ENCODE results near the gene HOXA10. TPM values are rescaled to one million over a fixed set of nuclear protein-coding genes. Genes with fewer than 3 reads are reported as not detected.

The HOXA10 gene
- total and polyA plus RNA-seq, 2 experiments from 2014 or later: 7.7 to 15.1 TPM

DNA sequence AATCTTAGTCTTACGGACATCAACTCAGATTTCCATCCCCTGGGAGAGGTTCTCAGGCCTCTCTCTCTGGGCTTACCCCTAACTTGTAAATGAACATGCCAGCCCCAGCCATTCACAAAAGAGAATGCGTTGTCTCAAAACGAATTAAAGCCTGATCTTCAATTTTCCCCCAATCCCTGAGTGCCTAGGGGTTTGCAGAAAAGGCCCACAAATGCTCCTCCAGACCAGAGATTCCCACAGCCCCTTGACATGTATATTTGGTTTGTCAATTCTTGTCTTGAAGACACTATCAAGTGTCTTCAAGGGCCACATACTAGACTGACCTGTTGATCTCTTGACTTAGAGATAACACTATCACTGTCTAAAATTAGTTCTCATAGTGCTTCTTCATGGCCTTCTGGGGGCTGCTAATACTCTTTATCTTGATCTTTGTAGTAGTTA, 37.7 kb upstream of the HOXA10 start:
- Histone ChIP-seq H2AFZ (no peak overlapping the region), H3K9me2 (replicated peaks; ENCODE audit: insufficient read depth) (no peaks in the 10 kb centered on the region), H3K36me3 (replicated peaks; ENCODE audit: insufficient read depth, low read depth) (no peaks in the 10 kb centered on the region), H3K9me3 (ENCODE audit: low read depth) (no peaks in the 10 kb centered on the region), H3K4me3 (no peak overlapping the region), H3K4me2 (no peak overlapping the region), H3K27me3 (peaks cover 78% of the 10 kb centered on the region), H3K4me1 (ENCODE audit: insufficient read depth) (peaks cover 42% of the 10 kb centered on the region), H3K27ac (peak overlapping the region; percentile 82), H4K20me1 (ENCODE audit: insufficient read depth, poor library complexity, severe bottlenecking) (no peaks in the 10 kb centered on the region), H3K79me2 (peaks cover 14% of the 10 kb centered on the region)
- DNase-seq (ENCODE audit: low spot score): no peak
- TF ChIP-seq EZH2 (IDR thresholded peaks at IDR 0.05; ENCODE audit: borderline replicate concordance): no peak
- TF ChIP-seq, protein P1, sequence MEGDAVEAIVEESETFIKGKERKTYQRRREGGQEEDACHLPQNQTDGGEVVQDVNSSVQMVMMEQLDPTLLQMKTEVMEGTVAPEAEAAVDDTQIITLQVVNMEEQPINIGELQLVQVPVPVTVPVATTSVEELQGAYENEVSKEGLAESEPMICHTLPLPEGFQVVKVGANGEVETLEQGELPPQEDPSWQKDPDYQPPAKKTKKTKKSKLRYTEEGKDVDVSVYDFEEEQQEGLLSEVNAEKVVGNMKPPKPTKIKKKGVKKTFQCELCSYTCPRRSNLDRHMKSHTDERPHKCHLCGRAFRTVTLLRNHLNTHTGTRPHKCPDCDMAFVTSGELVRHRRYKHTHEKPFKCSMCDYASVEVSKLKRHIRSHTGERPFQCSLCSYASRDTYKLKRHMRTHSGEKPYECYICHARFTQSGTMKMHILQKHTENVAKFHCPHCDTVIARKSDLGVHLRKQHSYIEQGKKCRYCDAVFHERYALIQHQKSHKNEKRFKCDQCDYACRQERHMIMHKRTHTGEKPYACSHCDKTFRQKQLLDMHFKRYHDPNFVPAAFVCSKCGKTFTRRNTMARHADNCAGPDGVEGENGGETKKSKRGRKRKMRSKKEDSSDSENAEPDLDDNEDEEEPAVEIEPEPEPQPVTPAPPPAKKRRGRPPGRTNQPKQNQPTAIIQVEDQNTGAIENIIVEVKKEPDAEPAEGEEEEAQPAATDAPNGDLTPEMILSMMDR (IDR thresholded peaks at IDR 0.05; ENCODE audit: poor library complexity): no peak
- no peak for TF ChIP-seq EZH2phosphoT487 (IDR thresholded peaks at IDR 0.05; ENCODE audit: low read depth, severe bottlenecking, unreplicated experiment)
- 68% methylated on average over 3 of the region's 3 CpGs for WGBS (ENCODE audit: low lambda C conversion rate, missing lambda C conversion rate)

DNA sequence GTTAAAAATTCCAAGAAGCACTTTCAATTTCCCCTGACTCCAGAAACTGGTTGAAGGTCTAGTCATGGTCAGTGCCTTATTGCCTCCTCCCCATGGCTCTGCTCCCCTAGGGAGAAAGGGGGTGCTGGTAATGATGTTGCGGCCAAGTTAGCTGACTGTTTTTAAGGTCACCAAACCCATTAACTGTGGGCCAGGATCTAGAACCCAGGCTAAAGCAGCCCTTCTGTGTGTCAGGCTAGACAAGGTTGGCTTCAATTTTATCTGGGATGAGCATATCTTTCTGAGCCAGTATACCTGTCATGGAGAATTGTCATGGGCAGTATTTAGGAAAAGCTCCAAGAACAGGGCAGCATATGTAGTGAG, 36.9 kb upstream of the HOXA10 start:
- H3K79me2 ChIP-seq: peaks cover 20% of the 10 kb centered on the region
- no peaks in the 10 kb centered on the region for H3K9me3 ChIP-seq (ENCODE audit: low read depth)
- peaks cover 80% of the 10 kb centered on the region for H3K27me3 ChIP-seq
- H3K9me2 ChIP-seq (replicated peaks; ENCODE audit: insufficient read depth): no peaks in the 10 kb centered on the region
- H3K27ac ChIP-seq: peak overlapping the region; percentile 55
- H3K4me1 ChIP-seq (ENCODE audit: insufficient read depth): peaks cover 37% of the 10 kb centered on the region
- peak overlapping the region; percentile 69 for H3K4me2 ChIP-seq
- no peaks in the 10 kb centered on the region for H4K20me1 ChIP-seq (ENCODE audit: insufficient read depth, poor library complexity, severe bottlenecking)
- DNase-seq (ENCODE audit: low spot score): no peak
- peak; percentile 3 for TF ChIP-seq EZH2 (IDR thresholded peaks at IDR 0.05; ENCODE audit: borderline replicate concordance)
- TF ChIP-seq EZH2phosphoT487 (IDR thresholded peaks at IDR 0.05; ENCODE audit: low read depth, severe bottlenecking, unreplicated experiment): no peak
- TF ChIP-seq, protein P1 (IDR thresholded peaks at IDR 0.05; ENCODE audit: poor library complexity): no peak
- no peaks in the 10 kb centered on the region for H3K36me3 ChIP-seq (replicated peaks; ENCODE audit: insufficient read depth, low read depth)
- no peak overlapping the region for H3K4me3 ChIP-seq
- WGBS (ENCODE audit: low lambda C conversion rate, missing lambda C conversion rate): 95% methylated on average over 1 of the region's 1 CpG
- H2AFZ ChIP-seq: no peak overlapping the region

DNA sequence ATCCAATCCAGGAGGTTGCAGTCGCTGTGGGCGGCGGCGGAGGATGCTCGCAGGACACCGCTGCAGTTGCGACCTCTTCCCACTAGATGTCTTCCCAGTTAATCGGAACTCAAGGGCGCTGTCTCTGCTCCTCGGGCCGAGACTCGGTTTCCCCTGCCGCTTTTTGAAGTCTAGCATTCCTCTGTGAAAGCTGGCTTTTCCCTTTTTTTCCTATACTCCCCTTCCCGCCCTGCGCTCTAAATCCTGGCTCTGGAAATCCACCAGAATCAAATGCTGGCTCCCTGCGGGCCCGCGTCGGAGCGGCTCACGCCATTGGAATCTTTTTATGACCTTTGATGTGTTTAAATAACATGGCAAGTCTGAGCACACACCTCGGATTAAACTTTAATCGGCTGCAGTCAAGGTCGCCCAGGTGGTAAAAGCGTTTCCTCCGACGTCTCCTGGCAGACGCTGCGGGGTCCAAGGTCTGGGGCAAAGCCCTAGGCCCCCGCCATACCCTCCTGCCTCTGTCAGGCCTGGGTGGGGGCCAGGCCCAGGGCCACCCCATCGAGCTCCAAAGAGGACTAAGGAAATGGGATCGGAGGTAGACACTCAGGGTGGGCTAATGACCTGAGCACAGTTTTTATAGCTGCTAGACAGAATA, 36.4 kb upstream of the HOXA10 start:
- TF ChIP-seq, protein P1 (IDR thresholded peaks at IDR 0.05; ENCODE audit: poor library complexity): peak; percentile 74
- no peak for TF ChIP-seq EZH2phosphoT487 (IDR thresholded peaks at IDR 0.05; ENCODE audit: low read depth, severe bottlenecking, unreplicated experiment)
- TF ChIP-seq EZH2 (IDR thresholded peaks at IDR 0.05; ENCODE audit: borderline replicate concordance): peak; percentile 50
- Histone ChIP-seq H3K4me1 (ENCODE audit: insufficient read depth) (peaks cover 34% of the 10 kb centered on the region), H3K27me3 (peaks cover 80% of the 10 kb centered on the region), H4K20me1 (ENCODE audit: insufficient read depth, poor library complexity, severe bottlenecking) (no peaks in the 10 kb centered on the region), H3K9me2 (replicated peaks; ENCODE audit: insufficient read depth) (no peaks in the 10 kb centered on the region), H3K4me2 (peak overlapping the region; percentile 69), H3K36me3 (replicated peaks; ENCODE audit: insufficient read depth, low read depth) (no peaks in the 10 kb centered on the region), H2AFZ (peak overlapping the region; percentile 5), H3K9me3 (ENCODE audit: low read depth) (no peaks in the 10 kb centered on the region), H3K27ac (peak overlapping the region; percentile 55), H3K79me2 (peaks cover 24% of the 10 kb centered on the region), H3K4me3 (no peak overlapping the region)
- WGBS (ENCODE audit: low lambda C conversion rate, missing lambda C conversion rate): 13% methylated on average over 32 of the region's 32 CpGs
- peak; percentile 82 for DNase-seq (ENCODE audit: low spot score)
